C4-2B (cell line): Measurements from ENCODE around the gene ZDHHC9.

Experiments
- ZFX ChIP-seq: fragments of 450-650 bp; IDR thresholded peaks from 2 replicates; pipeline ENCODE4 v1.6.1; 2017
- TF ChIP-seq, protein P1 (sequence below): fragments of 450-650 bp; conservative IDR thresholded peaks from 2 replicates; pipeline ENCODE4 v1.5.1; 2017; ENCODE audit warnings: mild to moderate bottlenecking

DNA sequence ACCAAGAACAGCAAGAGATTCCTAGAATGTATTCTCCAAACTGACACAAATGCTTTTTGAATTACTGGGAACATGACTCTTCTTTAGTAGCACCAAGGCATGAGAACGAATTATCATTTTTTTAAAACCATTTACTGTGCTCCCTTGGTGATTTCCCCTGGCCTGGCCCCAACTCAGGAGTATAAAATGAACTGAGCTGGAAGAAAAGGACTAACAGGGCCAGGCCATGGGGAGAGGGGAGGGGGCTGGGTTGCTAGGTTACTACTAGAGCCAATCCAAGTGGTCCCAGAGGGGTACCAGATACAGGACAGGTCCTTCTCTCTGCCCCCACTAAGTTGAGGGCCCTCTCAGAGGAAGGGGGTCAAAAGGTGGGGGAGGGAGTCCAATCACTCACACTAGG is 40.8 kb downstream of the ZDHHC9 start:
- TF ChIP-seq, protein P1, sequence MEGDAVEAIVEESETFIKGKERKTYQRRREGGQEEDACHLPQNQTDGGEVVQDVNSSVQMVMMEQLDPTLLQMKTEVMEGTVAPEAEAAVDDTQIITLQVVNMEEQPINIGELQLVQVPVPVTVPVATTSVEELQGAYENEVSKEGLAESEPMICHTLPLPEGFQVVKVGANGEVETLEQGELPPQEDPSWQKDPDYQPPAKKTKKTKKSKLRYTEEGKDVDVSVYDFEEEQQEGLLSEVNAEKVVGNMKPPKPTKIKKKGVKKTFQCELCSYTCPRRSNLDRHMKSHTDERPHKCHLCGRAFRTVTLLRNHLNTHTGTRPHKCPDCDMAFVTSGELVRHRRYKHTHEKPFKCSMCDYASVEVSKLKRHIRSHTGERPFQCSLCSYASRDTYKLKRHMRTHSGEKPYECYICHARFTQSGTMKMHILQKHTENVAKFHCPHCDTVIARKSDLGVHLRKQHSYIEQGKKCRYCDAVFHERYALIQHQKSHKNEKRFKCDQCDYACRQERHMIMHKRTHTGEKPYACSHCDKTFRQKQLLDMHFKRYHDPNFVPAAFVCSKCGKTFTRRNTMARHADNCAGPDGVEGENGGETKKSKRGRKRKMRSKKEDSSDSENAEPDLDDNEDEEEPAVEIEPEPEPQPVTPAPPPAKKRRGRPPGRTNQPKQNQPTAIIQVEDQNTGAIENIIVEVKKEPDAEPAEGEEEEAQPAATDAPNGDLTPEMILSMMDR = no peak
- no peak for TF ChIP-seq ZFX
